HG02642 (cell line): Measurements from ENCODE around the gene OSBPL2.

Experiments used
- ATAC-seq: cut with Tn5 transposase; IDR thresholded peaks from one replicate; pipeline ENCODE4 v1.9.1; 2021; ENCODE audit warnings: mild to moderate bottlenecking; ENCODE audit not compliant: unreplicated experiment, poor library complexity

OSBPL2 gene

GRCh38 chr20:62232770-62233645 lies 5.3 kb upstream of the OSBPL2 start:
- ATAC-seq: no peak

GRCh38 chr20:62233684-62234083 lies 4.6 kb upstream of the OSBPL2 start:
- ATAC-seq: no peak

- no peak for ATAC-seq
Measured at GRCh38 chr20:62234339-62234738, 4.0 kb upstream of the OSBPL2 start.

- ATAC-seq: no peak
Measured at GRCh38 chr20:62235001-62235776, 3.1 kb upstream of the OSBPL2 start.

- no peak for ATAC-seq
Measured at GRCh38 chr20:62235777-62236157, 2.6 kb upstream of the OSBPL2 start.

- no peak for ATAC-seq
Measured at GRCh38 chr20:62236200-62236599, 2.1 kb upstream of the OSBPL2 start.

- no peak for ATAC-seq
Measured at GRCh38 chr20:62236766-62237513, 1.4 kb upstream of the OSBPL2 start.

- no peak for ATAC-seq
Measured at GRCh38 chr20:62237514-62237800, 864 bp upstream of the OSBPL2 start.

GRCh38 chr20:62238569-62239277 lies 402 bp downstream of the OSBPL2 start:
- peak; percentile 14 for ATAC-seq

- no peak for ATAC-seq
Measured at GRCh38 chr20:62239278-62239879, 1.1 kb downstream of the OSBPL2 start.

- ATAC-seq: no peak
Measured at GRCh38 chr20:62240020-62240685, 1.8 kb downstream of the OSBPL2 start.

GRCh38 chr20:62241506-62241905 lies 3.2 kb downstream of the OSBPL2 start:
- no peak for ATAC-seq

- no peak for ATAC-seq
Measured at GRCh38 chr20:62242176-62242575, 3.9 kb downstream of the OSBPL2 start.

- ATAC-seq: no peak
Measured at GRCh38 chr20:62243106-62243505, 4.8 kb downstream of the OSBPL2 start.

GRCh38 chr20:62243906-62244515 lies 5.7 kb downstream of the OSBPL2 start:
- ATAC-seq: no peak

GRCh38 chr20:62244644-62245108 lies 6.4 kb downstream of the OSBPL2 start:
- ATAC-seq: no peak

- ATAC-seq: no peak
Measured at GRCh38 chr20:62245911-62246280, 7.6 kb downstream of the OSBPL2 start.

- ATAC-seq: no peak
Measured at GRCh38 chr20:62246431-62246830, 8.1 kb downstream of the OSBPL2 start.
